Adipose tissue (tissue), 3 donors: Measurements from ENCODE around the gene AVL9. TPM values are rescaled to one million over a fixed set of nuclear protein-coding genes. Genes with fewer than 3 reads are reported as not detected.
"Not testable (repeated sequence)": the region's sequence is repeated elsewhere in the genome, so short reads cannot be mapped to it uniquely, and the experiment has no call there.

Experiments used
- H3K27ac ChIP-seq: one replicate; pipeline ENCODE4 v1.5.1; 2013; ENCODE audit warnings: low read depth, low read length
- WGBS, 3 donors: extraction: QIAGEN DNeasy Blood & Tissue Kit; methylation state at CpG; one replicate each; pipeline ENCODE4 v1.1.7; 2013; 5-methylcytosine and 5-hydroxymethylcytosine counted together
- polyA plus RNA-seq, 3 donors: library from polyadenylated mRNA; stranded (reverse); fragments of 200-250 nt; gene quantifications; one replicate each; pipeline ENCODE4 v1.2.3, GENCODE V29; 2013
- donor health status: healthy with polysubstance abuse.
- donor health status: Bipolar disorder and iron deficiency.
- donor health status: healthy.

AVL9 gene
- polyA plus RNA-seq, 3 donors = 6.5 to 11.0 (median 10.1) TPM

GRCh38 chr7:32569388-32570289, 74.3 kb downstream of the AVL9 start:
- WGBS, 3 donors = 84 to 93% (median 92%) methylated on average over 8 of the region's 8 CpGs

GRCh38 chr7:32573110-32573687, 77.9 kb downstream of the AVL9 start:
- WGBS, 3 donors = 93 to 97% (median 93%) methylated on average over 12 of the region's 12 CpGs
- H3K27ac ChIP-seq = no peak overlapping the region

More at GRCh38 chr7:32569388-32570289, 74.3 kb downstream of the AVL9 start:
- no peak overlapping the region for H3K27ac ChIP-seq

GRCh38 chr7:32574626-32575025, 79.3 kb downstream of the AVL9 start:
- 53 to 95% (median 91%) methylated on average over 1 of the region's 1 CpG for WGBS, 3 donors
- no peak overlapping the region for H3K27ac ChIP-seq

- 84 to 87% (median 86%) methylated on average over 2 of the region's 2 CpGs for WGBS, 3 donors
Observed at GRCh38 chr7:32577421-32577820, 82.1 kb downstream of the AVL9 start.

GRCh38 chr7:32579776-32580175, 84.5 kb downstream of the AVL9 start:
- WGBS, 3 donors = 45 to 67% (median 56%) methylated on average over 2 of the region's 2 CpGs
- no peak overlapping the region for H3K27ac ChIP-seq

More at GRCh38 chr7:32577421-32577820, 82.1 kb downstream of the AVL9 start:
- H3K27ac ChIP-seq = no peak overlapping the region

GRCh38 chr7:32580646-32581045, 85.4 kb downstream of the AVL9 start:
- no peak overlapping the region for H3K27ac ChIP-seq
- 46 to 86% (median 68%) methylated on average over 4 of the region's 4 CpGs for WGBS, 3 donors

GRCh38 chr7:32582036-32582435, 86.7 kb downstream of the AVL9 start:
- 78 to 88% (median 86%) methylated on average over 3 of the region's 3 CpGs for WGBS, 3 donors
- no peak overlapping the region for H3K27ac ChIP-seq

GRCh38 chr7:32583791-32584190, 88.5 kb downstream of the AVL9 start:
- 88 to 93% (median 88%) methylated on average over 4 of the region's 4 CpGs for WGBS, 3 donors
- no peak overlapping the region for H3K27ac ChIP-seq

- H3K27ac ChIP-seq = no peak overlapping the region
- WGBS, 3 donors = 36 to 67% (median 39%) methylated on average over 5 of the region's 5 CpGs
Observed at GRCh38 chr7:32586291-32587221, 91.3 kb downstream of the AVL9 start.

- WGBS, 3 donors = 38 to 54% (median 51%) methylated on average over 9 of the region's 9 CpGs
- H3K27ac ChIP-seq = no peak overlapping the region
Observed at GRCh38 chr7:32587411-32587948, 92.2 kb downstream of the AVL9 start.

- WGBS, 3 donors = 24 to 67% (median 27%) methylated on average over 2 of the region's 2 CpGs
- no peak overlapping the region for H3K27ac ChIP-seq
Observed at GRCh38 chr7:32588657-32589056, 93.4 kb downstream of the AVL9 start.

GRCh38 chr7:32591938-32592337, 96.6 kb downstream of the AVL9 start:
- H3K27ac ChIP-seq = no peak overlapping the region
- 72 to 84% (median 82%) methylated on average over 3 of the region's 3 CpGs for WGBS, 3 donors

GRCh38 chr7:32592701-32593100, 97.4 kb downstream of the AVL9 start:
- WGBS, 3 donors = 97 to 99% (median 98%) methylated on average over 4 of the region's 4 CpGs

GRCh38 chr7:32594965-32595490, 99.7 kb downstream of the AVL9 start:
- WGBS, 3 donors = 91 to 95% (median 93%) methylated on average over 5 of the region's 5 CpGs
- no peak overlapping the region for H3K27ac ChIP-seq

More at GRCh38 chr7:32592701-32593100, 97.4 kb downstream of the AVL9 start:
- H3K27ac ChIP-seq = no peak overlapping the region

- H3K27ac ChIP-seq = not testable (repeated sequence)
- WGBS, 3 donors = 91 to 99% (median 97%) methylated on average over 4 of the region's 4 CpGs
Observed at GRCh38 chr7:32601196-32601595, 105.9 kb downstream of the AVL9 start.

GRCh38 chr7:32602470-32602869, 107.2 kb downstream of the AVL9 start:
- H3K27ac ChIP-seq = no peak overlapping the region
- WGBS, 3 donors = 66 to 100% (median 81%) methylated on average over 1 to 2 of the region's 2 CpGs

GRCh38 chr7:32603492-32603891, 108.2 kb downstream of the AVL9 start:
- WGBS, 3 donors = 78 to 94% (median 93%) methylated on average over 3 of the region's 3 CpGs

GRCh38 chr7:32604047-32604446, 108.8 kb downstream of the AVL9 start:
- 83 to 93% (median 85%) methylated on average over 7 of the region's 7 CpGs for WGBS, 3 donors
- H3K27ac ChIP-seq = not testable (repeated sequence)

More at GRCh38 chr7:32603492-32603891, 108.2 kb downstream of the AVL9 start:
- not testable (repeated sequence) for H3K27ac ChIP-seq
